Panc1 (cell line): ENCODE data around the gene PRAC1. TPM values are rescaled to one million over a fixed set of nuclear protein-coding genes. Genes with fewer than 3 reads are reported as not detected.

Experiments
- ATAC-seq: fragments of 200-7000 bp; cut with Tn5 transposase; 2 replicates; pipeline ENCODE4 v1.9.1; 2020; ENCODE audit warnings: mild to moderate bottlenecking, moderate library complexity
- Bru-seq: library from RNA; stranded (reverse); fragments of 400-500 nt; gene quantifications from one replicate; lab custom pipeline; 2021; lab: Mats Ljungman, UMichigan
- BruChase-seq, 2 experiments: library from RNA; stranded (reverse); fragments of 400-500 nt; gene quantifications; one replicate each; lab custom pipeline; 2021; lab: Mats Ljungman, UMichigan
- BruUV-seq: library from RNA; stranded (reverse); fragments of 400-500 nt; replicated peaks from 2 replicates; lab custom pipeline; 2021; lab: Mats Ljungman, UMichigan
- CTCF ChIA-PET: fragments of 300-600 bp; sonication (Branson Sonifier 250); formaldehyde crosslinking; loops from one replicate; lab custom pipeline; 2022; ENCODE audit warnings: antibody characterized with exemption; lab: Charles Lee
- POLR2A ChIA-PET: fragments of 300-600 bp; sonication (Branson Sonifier 250); formaldehyde crosslinking; loops from one replicate; lab custom pipeline; 2022; ENCODE audit warnings: antibody characterized with exemption; lab: Charles Lee
- DNase-seq: peaks from one replicate; pipeline ENCODE4 v3.0.0-alpha.2; 2010; ENCODE audit warnings: low read depth, low spot score
- H3K27ac ChIP-seq: 2 replicates; pipeline ENCODE4 v1.5.1; 2011; ENCODE audit warnings: mild to moderate bottlenecking, low read length, inconsistent platforms
- H3K27me3 ChIP-seq: fragments of 200-500 bp; sonication (Bioruptor generic); 2 replicates; pipeline ENCODE4 v1.6.0; 2014; ENCODE audit warnings: low read length, inconsistent platforms; ENCODE audit not compliant: control insufficient read depth, insufficient read depth
- H3K36me3 ChIP-seq: fragments of 200-500 bp; sonication (Bioruptor generic); 2 replicates; pipeline ENCODE4 v1.5.1; 2014; ENCODE audit warnings: inconsistent platforms, mild to moderate bottlenecking, low read length, moderate library complexity; ENCODE audit not compliant: control insufficient read depth, insufficient read depth
- H3K4me1 ChIP-seq: 2 replicates; pipeline ENCODE4 v1.5.1; 2011; ENCODE audit warnings: inconsistent platforms, mild to moderate bottlenecking, low read length, moderate library complexity; ENCODE audit not compliant: control insufficient read depth, insufficient read depth
- H3K4me3 ChIP-seq, 2 experiments: 2 replicates each; pipeline ENCODE4 v1.5.1; 2011 to 2012; ENCODE audit warnings: low read depth in 2 of 2, low read length in 2 of 2, mild to moderate bottlenecking in 2 of 2, inconsistent platforms in 1 of 2, moderate library complexity in 1 of 2
- H3K9me3 ChIP-seq: fragments of 200-500 bp; sonication (Bioruptor generic); 2 replicates; pipeline ENCODE4 v1.5.1; 2014; ENCODE audit warnings: low read depth, mild to moderate bottlenecking, inconsistent platforms, low read length, moderate library complexity; ENCODE audit not compliant: control insufficient read depth, insufficient read depth
- CTCF ChIP-seq: fragments of 450-650 bp; IDR thresholded peaks from 2 replicates; pipeline ENCODE4 v1.5.1; 2017; ENCODE audit warnings: mild to moderate bottlenecking
- POLR2AphosphoS5 ChIP-seq: IDR thresholded peaks from 2 replicates; pipeline ENCODE4 v1.6.1; 2012; ENCODE audit warnings: mild to moderate bottlenecking, low read depth, low read length, moderate library complexity
- REST ChIP-seq, 2 experiments: IDR thresholded peaks; 2 replicates each; pipeline ENCODE4 v1.6.1; 2011 to 2012; ENCODE audit warnings: low read depth in 2 of 2, control low read depth in 1 of 2, low read length in 1 of 2, mild to moderate bottlenecking in 1 of 2, moderate library complexity in 1 of 2; ENCODE audit not compliant: insufficient read depth in 1 of 2
- SIN3A ChIP-seq: IDR thresholded peaks from 2 replicates; pipeline ENCODE4 v1.6.1; 2012; ENCODE audit warnings: low read depth, mild to moderate bottlenecking, low read length, moderate library complexity, borderline replicate concordance; ENCODE audit not compliant: insufficient read depth
- TCF7L2 ChIP-seq: IDR thresholded peaks from 2 replicates; pipeline ENCODE4 v1.6.1; 2011; ENCODE audit warnings: mild to moderate bottlenecking, low read depth, low read length, inconsistent platforms
- in situ Hi-C: cut with HindIII; loops from 2 replicates; pipeline ENCODE4 v1.10.0; 2016; ENCODE audit warnings: low sequenced_read_pairs, low pct_unique_long_range_greater_than_20kb
- intact Hi-C: fragments of 100-400 bp; cut with micrococcal nuclease; formaldehyde crosslinking; loops from one replicate; pipeline ENCODE4 v1.10.0; 2022; ENCODE audit not compliant: unreplicated experiment
- long read RNA-seq: library from polyadenylated mRNA; unstranded; transcript quantifications from one replicate; pipeline ENCODE4 v2.0.0, GENCODE V29; 2021; ENCODE audit not compliant: unreplicated experiment
- polyA plus RNA-seq: library from polyadenylated mRNA; unstranded; fragments of >200 nt; gene quantifications from one replicate; pipeline ENCODE4 v1.2.1, GENCODE V29; 2012; ENCODE audit warnings: missing spikeins; ENCODE audit not compliant: insufficient read length
- total RNA-seq: library from RNA; stranded (reverse); gene quantifications from one replicate; pipeline ENCODE4 v1.2.1, GENCODE V29; 2021; ENCODE audit not compliant: unreplicated experiment

The PRAC1 gene
- total RNA-seq (not detected), Bru-seq, nascent RNA (not detected), BruChase-seq, experiment 1, labeled RNA remaining after a 2-hour chase (not detected), BruChase-seq, experiment 2, labeled RNA remaining after a 6-hour chase (not detected)
- not detected for polyA plus RNA-seq
- long read RNA-seq: 0 reads

GRCh38 chr17:48722201-48722907 lies at the start of gene PRAC1:
TSS of gene PRAC1 (minus strand) at chr17:48722518. CDS start at chr17:48722392, 126 bp downstream.
- BruUV-seq: no TSS peak
- POLR2A ChIA-PET: no interaction called here
- in situ Hi-C loops: no loop called here
- no peak for TF ChIP-seq REST (IDR thresholded peaks at IDR 0.05; ENCODE audit: insufficient read depth in 1 of 2, low read depth in 2 of 2, low read length in 1 of 2)
- no peak for TF ChIP-seq POLR2AphosphoS5
- TF ChIP-seq TCF7L2: no peak
- no peak for TF ChIP-seq CTCF
- no peak for TF ChIP-seq SIN3A
- intact Hi-C loops: loop anchor here (5.0 kb wide), 1 partner anchor 45 kb away; no protein-coding TSS in a partner anchor
- Histone ChIP-seq H3K4me1 (no peaks in the 10 kb centered on the region; the same call in 1 of the 2 replicates), H3K27me3 (no peaks in the 10 kb centered on the region), H3K36me3 (no peaks in the 10 kb centered on the region), H3K27ac (no peak within 1 kb of the TSS), H3K4me3 (no peak within 1 kb of the TSS), H3K9me3 (no peaks in the 10 kb centered on the region)
- ATAC-seq (no peak), DNase-seq (no peak)
- CTCF ChIA-PET: interaction anchor here (1.0 kb wide), 1 partner anchor 9 kb away, joined by 3 read pairs; no protein-coding TSS in a partner anchor

- H3K4me3 ChIP-seq: no peak overlapping the region
- DNase-seq (no peak), ATAC-seq (no peak)
- no TSS peak for BruUV-seq
- no peaks in the 10 kb centered on the region for H3K36me3 ChIP-seq
- ChIA-PET CTCF (no interaction called here), POLR2A (no interaction called here)
- no peak overlapping the region for H3K27ac ChIP-seq
- no peaks in the 10 kb centered on the region for H3K4me1 ChIP-seq
- no peaks in the 10 kb centered on the region for H3K9me3 ChIP-seq
- in situ Hi-C loops (no loop called here), intact Hi-C loops (no loop called here)
- H3K27me3 ChIP-seq: no peaks in the 10 kb centered on the region
- TF ChIP-seq POLR2AphosphoS5 (no peak), TCF7L2 (no peak), REST (IDR thresholded peaks at IDR 0.05; ENCODE audit: insufficient read depth in 1 of 2, low read depth in 2 of 2, low read length in 1 of 2) (no peak), SIN3A (no peak), CTCF (no peak)
Measured at GRCh38 chr17:48770954-48771353, 48.6 kb upstream of the PRAC1 start.
